Activated CD4-positive, CD25-positive, alpha-beta regulatory T cell treated with anti-CD3 and anti-CD28 coated beads, Interleukin-2, amount 50 U/mL, for 72 hours (primary cell): ENCODE measurements around the gene SIRPA.
"Not testable (repeated sequence)": the region's sequence is repeated elsewhere in the genome, so short reads cannot be mapped to it uniquely, and the experiment has no call there.

Experiments
- DNase-seq: peaks from one replicate; pipeline ENCODE4 v3.0.0; 2021

The SIRPA gene

GRCh38 chr20:1911536-1911935, 16.3 kb downstream of the SIRPA start:
- no peak for DNase-seq

DNA sequence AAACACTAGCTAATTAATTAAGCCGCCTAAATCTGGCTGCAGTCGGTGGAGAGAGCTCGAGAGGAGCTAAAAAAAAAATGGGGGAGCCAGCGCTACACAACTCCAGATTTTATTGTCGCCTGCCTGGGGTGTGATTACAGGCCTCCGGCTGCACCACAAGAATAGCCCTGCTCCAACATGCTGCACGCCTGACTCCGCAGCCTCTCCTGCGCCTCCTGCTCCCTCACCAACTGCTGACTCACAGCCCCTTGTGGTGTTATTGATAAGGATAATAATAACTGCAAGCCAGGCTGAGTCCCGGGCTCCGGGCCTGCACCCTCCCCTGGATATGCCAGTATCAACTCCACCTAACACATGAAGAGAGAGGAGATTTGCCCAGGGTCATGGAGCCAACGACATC, 16.8 kb downstream of the SIRPA start:
- no peak for DNase-seq

GRCh38 chr20:1912646-1913045, 17.4 kb downstream of the SIRPA start:
- DNase-seq, result no peak

DNA sequence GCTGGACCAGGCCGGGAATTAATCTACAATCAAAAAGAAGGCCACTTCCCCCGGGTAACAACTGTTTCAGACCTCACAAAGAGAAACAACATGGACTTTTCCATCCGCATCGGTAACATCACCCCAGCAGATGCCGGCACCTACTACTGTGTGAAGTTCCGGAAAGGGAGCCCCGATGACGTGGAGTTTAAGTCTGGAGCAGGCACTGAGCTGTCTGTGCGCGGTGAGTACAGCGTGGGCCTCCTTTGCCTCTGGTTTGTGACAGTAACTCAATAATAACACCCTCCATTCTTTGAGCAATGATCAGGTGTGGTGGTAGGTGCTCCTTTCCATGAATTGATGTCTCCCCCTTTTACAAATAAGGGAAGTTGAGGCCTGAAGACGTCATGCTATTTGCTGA, 20.0 kb downstream of the SIRPA start:
- not testable (repeated sequence) for DNase-seq

DNA sequence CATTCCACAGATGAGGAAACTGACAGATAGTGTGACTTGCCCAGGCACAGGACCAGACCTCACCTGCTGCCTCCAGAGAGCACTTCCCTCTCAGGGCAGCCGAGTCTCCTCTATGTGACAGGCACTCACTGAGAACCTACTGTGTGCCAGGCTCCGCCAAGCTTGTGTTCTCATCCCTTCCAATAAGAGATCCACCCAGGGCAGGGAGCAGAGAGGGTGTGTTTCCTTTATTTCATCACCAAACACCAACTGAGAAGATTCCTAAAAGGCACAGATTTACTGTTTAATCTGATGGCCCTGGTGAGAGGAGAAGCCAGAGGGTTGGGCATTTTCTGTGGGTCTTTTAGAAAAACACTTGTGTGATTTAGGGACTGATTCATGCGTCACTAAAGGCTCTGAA, 20.5 kb downstream of the SIRPA start:
- DNase-seq, result no peak

DNA sequence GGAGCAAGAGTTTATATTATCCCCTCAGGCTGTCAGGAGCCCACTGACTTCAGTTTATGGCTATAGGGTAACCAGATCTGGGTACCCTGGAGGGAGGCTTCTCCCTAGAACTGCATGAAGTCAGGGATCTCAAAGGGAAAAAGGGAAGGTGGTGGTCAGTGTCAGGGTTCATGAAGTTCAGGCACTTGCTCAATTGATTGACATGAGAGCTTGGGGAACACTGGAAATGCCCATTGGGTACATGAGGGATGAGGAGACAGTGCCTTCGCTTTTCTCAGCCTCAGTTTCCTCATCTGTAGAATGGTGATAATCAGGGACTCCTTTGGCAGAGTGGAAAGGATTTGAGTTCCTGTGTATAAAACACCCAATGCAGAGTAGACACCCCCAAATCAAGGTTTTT, 22.6 kb downstream of the SIRPA start:
- DNase-seq, result no peak

DNA sequence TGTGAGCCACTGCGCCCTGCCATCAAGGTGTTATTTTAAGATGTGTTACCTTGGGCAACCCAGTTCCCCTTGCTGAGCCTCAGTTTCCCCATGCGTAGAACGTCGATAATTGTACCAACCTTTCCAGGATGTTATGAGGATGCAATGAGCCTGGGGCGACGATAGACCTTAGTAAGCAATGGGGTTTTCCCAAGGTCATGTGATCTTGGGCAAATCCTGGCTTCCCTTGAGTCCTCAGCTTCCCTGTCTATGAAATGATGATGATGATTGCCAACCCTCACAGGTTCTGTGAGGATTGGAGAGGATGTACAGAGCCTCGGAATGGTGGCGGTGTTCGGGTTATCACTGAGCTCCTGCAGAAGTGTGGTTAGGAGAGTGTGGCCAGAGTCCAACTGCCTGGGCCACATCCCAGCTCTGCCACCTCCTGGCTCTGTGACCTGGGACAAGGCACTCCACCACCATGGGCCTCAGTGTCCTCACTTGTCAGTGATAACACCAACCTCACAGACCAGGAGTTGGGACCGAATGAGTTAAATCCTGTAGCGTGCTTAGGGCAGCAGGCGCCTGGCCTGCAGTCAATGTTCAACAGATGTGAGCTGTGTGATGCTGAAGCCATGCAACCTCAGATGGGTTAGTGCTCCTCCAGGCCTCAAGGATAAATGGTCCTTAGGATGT, 23.4 kb downstream of the SIRPA start:
- no peak for DNase-seq

- DNase-seq, result no peak
Observed at GRCh38 chr20:1920252-1920651, 25.0 kb downstream of the SIRPA start.

GRCh38 chr20:1920826-1921225, 25.6 kb downstream of the SIRPA start:
- no peak for DNase-seq

DNA sequence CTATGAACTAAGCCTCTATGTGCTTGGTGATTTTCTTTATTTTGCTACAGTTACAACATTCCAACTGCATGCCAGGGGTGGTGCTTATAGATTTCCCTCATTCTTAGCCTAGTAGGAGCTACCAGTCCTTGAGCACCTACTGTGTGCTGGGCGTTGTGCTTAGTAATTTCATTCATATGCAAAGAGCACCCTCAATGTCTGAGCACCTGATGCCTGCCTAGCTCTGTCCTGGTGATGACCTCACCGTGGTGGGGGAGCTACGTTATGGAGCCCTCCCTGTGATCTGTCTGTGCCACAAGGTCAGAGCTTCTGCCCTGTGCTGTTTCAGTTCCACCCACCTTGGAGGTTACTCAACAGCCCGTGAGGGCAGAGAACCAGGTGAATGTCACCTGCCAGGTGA, 26.8 kb downstream of the SIRPA start:
- DNase-seq, result not testable (repeated sequence)

DNA sequence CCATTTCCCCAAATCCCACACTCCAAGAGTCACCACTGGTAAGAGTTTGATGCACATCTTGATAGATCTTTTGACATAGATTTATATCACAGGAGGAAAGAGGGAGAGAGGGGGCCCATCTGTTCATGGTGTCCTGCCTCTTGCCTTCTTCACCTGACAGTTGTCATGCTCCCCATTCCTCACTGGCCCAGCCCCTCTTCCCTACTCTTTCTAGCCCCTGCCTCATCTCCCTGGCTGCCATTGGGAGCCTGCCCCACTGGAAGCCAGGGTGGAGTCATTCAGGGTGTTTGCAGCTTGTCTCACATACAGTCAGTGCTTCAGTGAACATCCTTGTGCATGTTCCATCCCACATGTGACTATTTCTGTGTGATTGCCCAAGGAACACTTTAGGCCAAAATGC, 27.6 kb downstream of the SIRPA start:
- no peak for DNase-seq

DNA sequence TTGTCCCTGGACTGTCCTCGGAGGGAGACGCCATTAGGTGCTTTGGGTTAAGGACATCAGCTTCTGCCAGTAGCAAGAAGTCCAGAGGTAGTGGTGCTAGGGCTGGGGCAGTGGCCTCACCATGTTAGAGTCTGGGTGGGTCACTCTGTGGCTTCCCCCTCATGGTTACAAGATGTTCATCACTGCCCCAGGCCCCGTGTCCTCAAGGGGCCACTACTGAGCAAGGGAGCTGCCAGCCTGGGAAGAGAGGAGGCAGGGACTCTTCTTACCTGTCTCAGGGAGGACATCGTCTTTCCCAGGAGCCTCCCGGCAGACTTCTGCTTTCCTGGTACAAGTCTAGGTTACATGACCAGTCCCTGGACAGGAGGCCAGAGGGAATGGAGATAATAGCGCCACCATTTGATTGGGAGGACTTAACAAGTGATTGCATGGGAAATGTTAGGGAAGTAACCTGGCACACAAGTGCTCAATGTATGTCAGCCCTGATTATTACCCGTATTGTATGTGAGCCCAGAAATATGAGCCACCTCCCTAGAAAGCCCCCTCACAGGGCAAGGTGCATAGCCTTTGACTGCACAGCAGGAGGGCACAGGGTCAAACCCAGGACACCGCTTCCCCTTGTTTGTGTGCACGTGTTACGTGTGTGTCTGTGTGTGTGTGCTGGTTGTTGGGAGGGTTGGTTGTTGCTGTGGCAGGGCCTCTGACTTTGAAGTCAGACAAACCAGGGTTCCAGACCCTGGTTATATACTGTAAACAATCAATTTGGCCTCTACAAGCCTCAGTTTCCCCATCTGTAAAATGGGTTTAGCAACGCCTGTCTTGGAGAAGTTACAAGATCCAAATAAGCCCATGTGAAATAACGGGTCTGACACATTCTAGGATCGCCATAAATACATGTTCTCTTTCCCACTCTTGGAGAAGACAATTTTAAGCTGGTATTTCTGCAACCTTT, 30.0 kb downstream of the SIRPA start:
- DNase-seq, result no peak

DNA sequence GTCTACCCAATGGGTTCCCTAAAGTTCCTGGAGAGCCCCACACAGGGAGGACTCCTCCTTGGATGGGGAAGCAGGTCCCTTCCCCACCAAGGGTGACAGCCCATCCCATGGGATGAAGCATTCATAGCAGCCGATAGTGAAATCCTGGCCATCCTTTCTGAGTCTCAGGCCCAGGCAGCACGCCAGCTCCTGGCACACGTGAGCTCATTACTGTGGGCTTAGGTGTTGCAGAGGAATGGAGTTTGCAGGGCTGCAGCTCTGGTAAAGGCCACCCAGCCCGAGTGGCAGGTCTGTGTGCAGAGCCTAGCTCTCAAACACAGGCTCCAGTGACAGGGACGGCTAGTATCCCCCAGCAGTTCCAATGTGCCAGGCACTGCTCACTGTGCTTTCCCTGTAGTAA, 31.0 kb downstream of the SIRPA start:
- DNase-seq, result no peak

- DNase-seq, result no peak
Observed at GRCh38 chr20:1927217-1927616, 32.0 kb downstream of the SIRPA start.

GRCh38 chr20:1928154-1928553, 32.9 kb downstream of the SIRPA start:
- DNase-seq, result no peak

DNA sequence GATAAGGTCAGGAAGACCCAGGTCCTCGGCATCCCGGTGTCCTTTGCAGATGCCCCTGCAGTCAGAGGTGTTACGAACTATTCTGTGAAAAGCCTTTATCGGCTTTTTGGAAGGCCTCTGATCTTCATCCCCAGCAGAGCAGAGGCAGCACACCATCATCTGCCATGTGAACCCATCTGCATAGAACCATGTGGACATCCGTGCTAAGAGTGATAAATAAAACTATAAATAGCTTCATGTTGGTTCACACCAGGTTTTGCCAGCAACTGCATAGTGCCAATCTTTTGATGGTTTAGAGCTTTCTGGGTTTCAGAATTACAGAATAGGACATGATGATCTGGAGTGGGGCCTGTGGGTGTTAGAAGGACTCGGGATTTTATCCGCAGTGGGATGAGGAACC, 33.6 kb downstream of the SIRPA start:
- DNase-seq, result no peak

GRCh38 chr20:1929460-1929859, 34.3 kb downstream of the SIRPA start:
- DNase-seq, result no peak

DNA sequence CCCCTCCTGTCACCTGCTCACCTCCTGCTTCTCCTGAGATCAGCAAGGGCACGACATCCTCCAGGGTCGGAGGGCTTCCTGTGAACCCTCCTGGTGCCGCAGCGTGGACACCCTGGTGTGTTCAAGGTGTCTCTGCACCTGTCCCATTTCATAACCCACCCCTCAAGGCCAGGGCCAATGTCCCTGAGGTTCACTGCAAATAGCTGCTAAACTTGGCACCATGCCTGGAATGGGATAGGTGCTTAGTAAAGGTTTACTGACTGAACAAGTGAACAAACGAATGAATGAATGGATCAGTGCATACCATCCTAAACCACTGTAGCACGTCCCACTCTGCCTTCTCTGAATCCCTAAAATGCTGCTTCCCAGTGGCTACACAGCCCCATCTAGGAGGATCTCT, 35.0 kb downstream of the SIRPA start:
- DNase-seq, result no peak

GRCh38 chr20:1931830-1932229, 36.6 kb downstream of the SIRPA start:
- no peak for DNase-seq

DNA sequence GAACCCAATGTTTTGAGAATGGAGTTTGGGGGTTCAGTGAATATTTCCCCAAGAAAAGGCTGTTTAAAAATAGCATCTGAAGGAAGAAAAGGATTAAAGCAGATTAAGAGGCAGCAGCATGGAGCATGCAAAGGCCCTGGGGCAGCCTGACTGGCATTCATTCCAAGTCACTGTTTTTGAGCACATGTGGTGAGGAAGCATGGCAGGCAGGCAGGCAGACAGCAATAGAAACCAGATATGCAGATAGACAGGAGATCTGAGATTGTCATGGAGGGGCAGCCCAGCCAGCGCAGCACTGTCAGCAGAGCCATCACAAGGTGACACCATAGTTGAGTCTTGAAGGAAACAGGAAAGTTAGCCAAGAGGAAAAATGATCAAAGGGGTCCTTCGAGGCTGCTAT, 37.8 kb downstream of the SIRPA start:
- no peak for DNase-seq

- no peak for DNase-seq
Observed at GRCh38 chr20:1933465-1933870, 38.3 kb downstream of the SIRPA start.

DNA sequence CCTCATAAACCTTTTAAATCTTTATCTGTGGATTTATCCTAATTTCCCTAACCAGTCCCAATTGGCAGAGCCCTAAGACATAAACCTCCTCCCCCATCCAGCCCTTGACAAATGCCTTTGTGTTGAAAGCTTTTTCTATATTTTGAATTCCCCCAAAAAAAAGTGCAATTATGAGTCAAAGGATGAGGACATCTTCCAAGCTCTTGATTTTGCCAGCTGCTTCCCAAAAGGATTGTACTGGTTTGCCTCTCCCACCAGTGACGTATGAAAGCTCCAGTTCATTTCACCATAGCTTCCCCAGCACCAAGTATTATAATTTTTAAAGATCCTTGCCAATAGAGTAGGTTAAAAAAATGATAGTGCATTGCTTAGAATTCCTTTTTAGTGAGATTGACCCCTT, 38.9 kb downstream of the SIRPA start:
- DNase-seq, result no peak

- DNase-seq, result no peak
Observed at GRCh38 chr20:1934721-1935573, 39.7 kb downstream of the SIRPA start.
